ENCODE measurements around the gene THTPA. TPM values are rescaled to one million over a fixed set of nuclear protein-coding genes. Genes with fewer than 3 reads are reported as not detected.

The THTPA gene
- total and polyA plus RNA-seq, 2 of the 13 experiments (the other 11 are each of a cell fraction or from before 2014, with no cell fraction given) = 7.4 to 8.7 TPM

GRCh38 chr14:23580152-23580926 is 24.3 kb downstream of the THTPA start (continued):
- peak; percentile 38; the same call in 1 of the 2 replicates for TF ChIP-seq NFYC (CRISPR knock-in tag; IDR thresholded peaks at IDR 0.05)
- peak; percentile 79 for TF ChIP-seq AGO1 (IDR thresholded peaks at IDR 0.05; ENCODE audit: low read depth, low read length, poor library complexity, severe bottlenecking)
- no peak for TF ChIP-seq ZNF646 (CRISPR knock-in tag; IDR thresholded peaks at IDR 0.05)
- no peak for TF ChIP-seq ZNF614 (CRISPR knock-in tag; IDR thresholded peaks at IDR 0.05; ENCODE audit: borderline replicate concordance)
- TF ChIP-seq PRPF4 (IDR thresholded peaks at IDR 0.05; ENCODE audit: low read depth, low read length, poor library complexity, severe bottlenecking) = peak; percentile 82
- TF ChIP-seq PCBP2 (optimal IDR thresholded peaks at IDR 0.05; ENCODE audit: low read depth, low read length, poor library complexity, severe bottlenecking) = peak; percentile 86
- peak; percentile 71; the same call in 1 of the 2 replicates for TF ChIP-seq SNAPC4 (CRISPR knock-in tag; IDR thresholded peaks at IDR 0.05)
- TF ChIP-seq JUND (CRISPR knock-in tag; IDR thresholded peaks at IDR 0.05) = 0 out of 2 replicates have a peak, but pooled peaks have one; percentile 50
- no peak for TF ChIP-seq FOXP4 (CRISPR knock-in tag; IDR thresholded peaks at IDR 0.05)
- TF ChIP-seq ZNF501 (CRISPR knock-in tag; IDR thresholded peaks at IDR 0.05) = no peak
- TF ChIP-seq ZNF607 (CRISPR knock-in tag; IDR thresholded peaks at IDR 0.05; ENCODE audit: borderline replicate concordance) = no peak
- peak; percentile 38; the same call in 1 of the 2 replicates for TF ChIP-seq ZNF274 (CRISPR knock-in tag; IDR thresholded peaks at IDR 0.05)
- peak; percentile 49; the same call in 1 of the 2 replicates for TF ChIP-seq BORCS8-MEF2B (CRISPR knock-in tag; IDR thresholded peaks at IDR 0.05)
- TF ChIP-seq TAF15 (IDR thresholded peaks at IDR 0.05; ENCODE audit: low read depth, low read length, poor library complexity, severe bottlenecking) = peak; percentile 80
- TF ChIP-seq ZNF672 (CRISPR knock-in tag; IDR thresholded peaks at IDR 0.05) = no peak

All from HepG2 (cell line).